Parathyroid adenoma (tissue), 2 donors: ENCODE data around the gene SAE1.
A peak's percentile ranks its signal among the peaks of the same experiment; 100 is the strongest.

ENCODE experiments used
- H2AFZ ChIP-seq: fragments of 300-600 bp; sonication (generic); one replicate; pipeline ENCODE4 v1.7.0; 2017; ENCODE audit warnings: antibody characterized with exemption, mild to moderate bottlenecking
- H3K27ac ChIP-seq: fragments of 300-600 bp; sonication (generic); one replicate; pipeline ENCODE4 v1.7.0; 2017
- H3K27me3 ChIP-seq: fragments of 300-600 bp; sonication (generic); one replicate; pipeline ENCODE4 v1.7.0; 2017; ENCODE audit warnings: low read length; ENCODE audit not compliant: control insufficient read depth, insufficient read depth
- H3K36me3 ChIP-seq: fragments of 300-600 bp; sonication (generic); one replicate; pipeline ENCODE4 v1.7.0; 2017; ENCODE audit warnings: low read length; ENCODE audit not compliant: control insufficient read depth, insufficient read depth
- H3K4me1 ChIP-seq: fragments of 300-600 bp; sonication (generic); one replicate; pipeline ENCODE4 v1.7.0; 2017; ENCODE audit warnings: control low read depth
- H3K4me2 ChIP-seq: fragments of 300-600 bp; sonication (generic); one replicate; pipeline ENCODE4 v1.7.0; 2017; ENCODE audit warnings: low read length
- H3K4me3 ChIP-seq: fragments of 300-600 bp; sonication (generic); one replicate; pipeline ENCODE4 v1.7.0; 2017; ENCODE audit warnings: low read depth, low read length
- H3K79me2 ChIP-seq: fragments of 300-600 bp; sonication (generic); one replicate; pipeline ENCODE4 v1.7.0; 2017; ENCODE audit warnings: control low read depth
- H3K9ac ChIP-seq: fragments of 300-600 bp; sonication (generic); one replicate; pipeline ENCODE4 v1.7.0; 2017; ENCODE audit warnings: mild to moderate bottlenecking
- H3K9me3 ChIP-seq: fragments of 300-600 bp; sonication (generic); one replicate; pipeline ENCODE4 v1.7.0; 2017; ENCODE audit warnings: low read length; ENCODE audit not compliant: control insufficient read depth
- TF ChIP-seq, protein P1 (sequence below): fragments of 300-600 bp; sonication (generic); IDR thresholded peaks from one replicate; pipeline ENCODE4 v1.7.0; 2017; ENCODE audit warnings: antibody characterized with exemption, mild to moderate bottlenecking
- donor health status: primary hyperparathyroidism.

SAE1 gene

DNA sequence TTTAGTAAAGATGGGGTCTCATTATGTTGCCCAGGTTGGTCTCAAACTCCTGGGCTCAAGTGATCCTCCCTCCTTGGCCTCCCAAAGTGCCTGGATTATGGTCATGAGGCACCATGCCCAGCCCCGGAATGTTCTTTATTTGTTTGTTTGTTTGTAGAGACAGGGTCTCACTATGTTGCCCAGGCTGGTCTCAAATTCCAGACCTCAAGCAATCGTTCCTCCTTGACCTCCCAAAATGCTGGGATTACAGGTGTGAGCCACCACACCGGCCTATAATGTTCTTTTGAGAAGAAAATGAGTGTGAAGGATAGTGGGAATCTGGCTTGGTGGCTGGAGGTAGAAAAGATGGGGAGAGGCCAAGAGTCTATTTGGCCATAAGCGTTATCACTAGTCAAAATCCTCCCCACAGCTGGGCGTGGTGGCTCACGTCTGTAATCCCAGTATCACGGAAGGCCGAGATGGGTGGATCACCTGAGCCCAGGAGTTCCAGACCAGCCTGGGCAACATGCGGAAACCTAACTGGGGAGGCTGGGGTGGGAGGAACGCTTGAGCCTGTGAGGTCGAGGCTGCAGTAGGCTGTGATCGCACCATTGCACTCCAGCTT lies 105.5 kb downstream of the SAE1 start:
- H3K9ac ChIP-seq: no peak overlapping the region
- no peak overlapping the region for H2AFZ ChIP-seq
- TF ChIP-seq, protein P1, sequence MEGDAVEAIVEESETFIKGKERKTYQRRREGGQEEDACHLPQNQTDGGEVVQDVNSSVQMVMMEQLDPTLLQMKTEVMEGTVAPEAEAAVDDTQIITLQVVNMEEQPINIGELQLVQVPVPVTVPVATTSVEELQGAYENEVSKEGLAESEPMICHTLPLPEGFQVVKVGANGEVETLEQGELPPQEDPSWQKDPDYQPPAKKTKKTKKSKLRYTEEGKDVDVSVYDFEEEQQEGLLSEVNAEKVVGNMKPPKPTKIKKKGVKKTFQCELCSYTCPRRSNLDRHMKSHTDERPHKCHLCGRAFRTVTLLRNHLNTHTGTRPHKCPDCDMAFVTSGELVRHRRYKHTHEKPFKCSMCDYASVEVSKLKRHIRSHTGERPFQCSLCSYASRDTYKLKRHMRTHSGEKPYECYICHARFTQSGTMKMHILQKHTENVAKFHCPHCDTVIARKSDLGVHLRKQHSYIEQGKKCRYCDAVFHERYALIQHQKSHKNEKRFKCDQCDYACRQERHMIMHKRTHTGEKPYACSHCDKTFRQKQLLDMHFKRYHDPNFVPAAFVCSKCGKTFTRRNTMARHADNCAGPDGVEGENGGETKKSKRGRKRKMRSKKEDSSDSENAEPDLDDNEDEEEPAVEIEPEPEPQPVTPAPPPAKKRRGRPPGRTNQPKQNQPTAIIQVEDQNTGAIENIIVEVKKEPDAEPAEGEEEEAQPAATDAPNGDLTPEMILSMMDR: no peak
- peaks cover 11% of the 10 kb centered on the region for H3K4me1 ChIP-seq
- no peak overlapping the region for H3K4me3 ChIP-seq
- no peaks in the 10 kb centered on the region for H3K9me3 ChIP-seq
- H3K27me3 ChIP-seq: no peaks in the 10 kb centered on the region
- no peaks in the 10 kb centered on the region for H3K36me3 ChIP-seq
- no peak overlapping the region for H3K4me2 ChIP-seq
- H3K27ac ChIP-seq: no peak overlapping the region
- no peaks in the 10 kb centered on the region for H3K79me2 ChIP-seq

DNA sequence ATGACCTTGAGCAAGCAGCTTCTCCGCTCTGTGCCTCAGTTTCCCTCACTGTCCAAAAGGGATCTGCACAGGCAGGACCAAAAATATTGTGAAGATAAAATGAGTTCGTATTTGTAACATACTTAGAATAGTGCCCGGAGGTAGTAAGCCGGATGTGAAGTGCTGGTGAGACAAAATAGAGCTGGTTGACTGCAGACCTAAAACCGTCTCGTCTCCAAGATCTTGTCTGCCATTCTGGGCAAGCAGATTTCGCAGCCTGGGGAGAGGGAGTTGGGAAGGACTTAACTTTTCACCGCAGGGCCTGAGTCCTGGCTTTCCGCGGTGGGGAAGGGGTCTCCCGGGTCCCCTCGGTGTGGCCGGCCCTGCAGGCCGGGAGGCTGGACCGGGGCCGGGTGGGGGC lies 108.5 kb downstream of the SAE1 start:
- no peaks in the 10 kb centered on the region for H3K79me2 ChIP-seq
- peak overlapping the region; percentile 51 for H2AFZ ChIP-seq
- TF ChIP-seq, protein P1: no peak
- no peaks in the 10 kb centered on the region for H3K27me3 ChIP-seq
- H3K4me3 ChIP-seq: no peak overlapping the region
- H3K4me1 ChIP-seq: peaks cover 12% of the 10 kb centered on the region
- H3K36me3 ChIP-seq: no peaks in the 10 kb centered on the region
- peak overlapping the region; percentile 77 for H3K4me2 ChIP-seq
- no peak overlapping the region for H3K27ac ChIP-seq
- H3K9ac ChIP-seq: no peak overlapping the region
- no peaks in the 10 kb centered on the region for H3K9me3 ChIP-seq

DNA sequence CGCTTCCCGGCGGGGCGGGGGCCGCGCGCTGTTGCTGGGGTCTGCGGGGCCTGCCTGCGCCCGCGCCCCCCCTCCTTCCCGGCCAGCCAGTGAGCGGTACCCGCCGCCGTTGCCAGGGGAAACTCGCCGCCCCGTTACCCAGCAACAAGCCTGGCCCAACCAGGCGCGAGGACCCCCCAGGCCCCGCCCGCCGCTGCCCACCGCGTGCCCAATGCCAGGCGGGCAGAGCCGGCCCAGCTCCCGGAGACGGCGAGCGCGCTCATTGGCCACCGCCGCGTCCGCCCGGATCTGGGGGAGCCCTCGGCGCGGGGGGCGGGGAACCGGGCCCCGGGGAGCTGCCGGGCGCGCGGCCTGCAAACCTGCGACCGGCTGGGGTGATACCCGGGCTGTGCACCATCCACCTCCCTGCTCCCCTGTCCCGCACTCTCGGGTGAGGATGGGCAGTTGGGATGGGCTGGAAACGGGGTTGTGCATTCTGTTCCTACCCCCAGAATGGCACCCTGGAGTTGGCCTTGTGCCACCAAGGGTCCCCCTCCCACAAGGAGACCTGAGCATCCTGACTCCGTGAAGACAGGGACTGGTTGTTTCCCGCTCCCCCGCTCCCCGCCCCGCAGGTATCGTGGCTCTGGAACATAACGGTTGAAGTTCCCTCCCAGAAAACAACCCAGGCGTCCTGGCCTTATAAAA lies 109.1 kb downstream of the SAE1 start:
- H3K27me3 ChIP-seq: no peaks in the 10 kb centered on the region
- no peaks in the 10 kb centered on the region for H3K79me2 ChIP-seq
- peak overlapping the region; percentile 27 for H3K4me3 ChIP-seq
- H3K9ac ChIP-seq: no peak overlapping the region
- peaks cover 12% of the 10 kb centered on the region for H3K4me1 ChIP-seq
- H3K9me3 ChIP-seq: no peaks in the 10 kb centered on the region
- peak overlapping the region; percentile 57 for H3K4me2 ChIP-seq
- TF ChIP-seq, protein P1: no peak
- no peaks in the 10 kb centered on the region for H3K36me3 ChIP-seq
- H2AFZ ChIP-seq: no peak overlapping the region
- no peak overlapping the region for H3K27ac ChIP-seq

DNA sequence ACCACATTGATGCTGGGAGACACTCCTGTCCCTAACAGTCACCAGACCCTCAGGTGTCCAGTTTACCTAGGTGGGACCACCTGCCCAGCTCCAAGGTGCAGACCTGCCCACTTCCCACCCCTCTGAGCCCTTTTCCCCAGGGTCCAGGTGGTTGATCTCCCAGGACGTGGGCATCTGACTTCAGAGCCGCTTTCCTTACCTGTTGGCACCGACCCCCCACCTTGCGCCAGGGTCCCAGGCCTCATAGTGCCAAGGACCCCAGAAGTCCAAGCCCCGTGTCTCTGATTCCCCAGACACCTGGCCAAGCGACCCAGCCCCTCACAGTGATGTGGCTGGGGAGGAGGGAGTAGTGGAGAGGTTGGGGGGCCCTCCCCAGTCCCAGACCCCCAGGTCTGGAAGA lies 109.9 kb downstream of the SAE1 start:
- no peaks in the 10 kb centered on the region for H3K79me2 ChIP-seq
- no peaks in the 10 kb centered on the region for H3K27me3 ChIP-seq
- H3K27ac ChIP-seq: no peak overlapping the region
- H3K9me3 ChIP-seq: no peaks in the 10 kb centered on the region
- H3K4me2 ChIP-seq: peak overlapping the region; percentile 36
- H2AFZ ChIP-seq: no peak overlapping the region
- H3K4me3 ChIP-seq: no peak overlapping the region
- H3K4me1 ChIP-seq: peaks cover 12% of the 10 kb centered on the region
- no peak overlapping the region for H3K9ac ChIP-seq
- TF ChIP-seq, protein P1: no peak
- H3K36me3 ChIP-seq: no peaks in the 10 kb centered on the region
